ENCODE data around the gene SMG1.
"Not testable (repeated sequence)": the region's sequence is repeated elsewhere in the genome, so short reads cannot be mapped to it uniquely, and the experiment has no call there.

SMG1 gene

DNA sequence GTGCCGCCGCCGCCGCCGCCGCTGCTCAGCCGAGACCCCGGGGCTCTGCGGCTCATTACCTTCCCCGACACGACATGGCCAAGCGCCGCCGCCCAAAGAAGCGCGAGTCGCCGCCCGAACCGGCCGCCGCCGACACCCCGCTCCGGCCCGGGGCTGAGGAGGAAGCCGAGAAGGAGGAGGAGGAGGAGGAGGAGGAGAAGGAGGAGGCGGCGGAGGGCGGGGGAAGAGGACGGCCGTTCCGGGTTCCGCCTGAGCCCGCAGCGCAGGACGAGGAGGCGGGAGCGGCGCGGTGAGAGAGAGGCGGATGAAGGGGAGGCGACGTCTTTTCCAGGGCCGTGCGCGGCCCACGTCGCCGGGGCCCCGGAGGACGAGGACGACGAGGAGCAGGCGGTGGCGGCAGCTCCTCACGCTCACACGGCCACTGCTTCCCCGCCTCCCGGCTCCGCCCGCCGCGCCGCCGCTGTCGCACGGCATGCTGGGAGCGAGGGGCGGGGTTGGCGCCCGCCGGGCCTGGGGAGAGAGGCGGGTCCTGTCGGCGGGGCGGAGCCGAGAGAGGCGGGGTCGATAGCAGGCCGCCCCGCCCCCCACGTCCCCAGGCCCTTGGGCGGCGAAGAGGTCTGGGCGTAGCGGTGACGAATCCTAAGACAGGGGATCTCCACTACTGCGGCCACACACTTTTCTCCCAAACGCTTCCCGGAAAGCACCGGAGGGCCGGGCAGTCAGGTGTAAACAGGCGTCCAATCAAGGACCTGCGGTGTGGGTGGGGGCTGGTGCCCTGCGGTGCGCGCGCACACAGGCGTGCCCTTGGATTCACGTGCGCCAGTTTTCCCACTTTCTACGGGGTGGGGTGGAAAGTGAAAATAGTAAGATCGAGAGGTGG, at the start of gene SMG1:
TSS of gene SMG1 (minus strand) at position 423 of the 880 bp plus-strand sequence. CDS start at position 56, 367 bp downstream.
- DNase-seq (ENCODE audit: low read depth in 3 of 3, low spot score in 1 of 3): peak; percentile 79 to 95 (median 81)

DNA sequence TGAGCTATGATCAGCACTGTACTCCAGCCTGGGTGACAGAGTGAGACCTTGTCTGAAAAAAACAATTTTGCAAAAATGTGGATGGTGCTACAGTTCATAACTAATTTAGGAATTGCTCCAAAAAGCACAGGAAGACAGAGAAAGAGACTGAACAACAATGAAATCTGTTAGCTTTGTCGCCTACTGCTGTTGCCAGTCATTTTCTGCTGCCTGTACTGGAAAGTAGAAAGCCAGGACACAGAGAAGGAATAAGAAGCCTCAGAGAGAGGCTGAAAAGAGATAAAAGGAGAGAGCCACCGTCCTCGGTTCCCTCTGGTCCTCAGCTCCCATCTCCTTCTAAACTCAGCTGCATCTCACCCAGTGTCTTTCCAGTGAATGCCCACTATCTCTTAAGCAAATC, 48.9 kb upstream of the SMG1 start:
- DNase-seq (ENCODE audit: low read depth in 3 of 3, low spot score in 1 of 3): no peak

- DNase-seq (ENCODE audit: low read depth in 3 of 3, low spot score in 1 of 3): no peak
These were observed 43.6 kb upstream of the SMG1 start for GRCh38 chr16:18969855-18970240.

DNA sequence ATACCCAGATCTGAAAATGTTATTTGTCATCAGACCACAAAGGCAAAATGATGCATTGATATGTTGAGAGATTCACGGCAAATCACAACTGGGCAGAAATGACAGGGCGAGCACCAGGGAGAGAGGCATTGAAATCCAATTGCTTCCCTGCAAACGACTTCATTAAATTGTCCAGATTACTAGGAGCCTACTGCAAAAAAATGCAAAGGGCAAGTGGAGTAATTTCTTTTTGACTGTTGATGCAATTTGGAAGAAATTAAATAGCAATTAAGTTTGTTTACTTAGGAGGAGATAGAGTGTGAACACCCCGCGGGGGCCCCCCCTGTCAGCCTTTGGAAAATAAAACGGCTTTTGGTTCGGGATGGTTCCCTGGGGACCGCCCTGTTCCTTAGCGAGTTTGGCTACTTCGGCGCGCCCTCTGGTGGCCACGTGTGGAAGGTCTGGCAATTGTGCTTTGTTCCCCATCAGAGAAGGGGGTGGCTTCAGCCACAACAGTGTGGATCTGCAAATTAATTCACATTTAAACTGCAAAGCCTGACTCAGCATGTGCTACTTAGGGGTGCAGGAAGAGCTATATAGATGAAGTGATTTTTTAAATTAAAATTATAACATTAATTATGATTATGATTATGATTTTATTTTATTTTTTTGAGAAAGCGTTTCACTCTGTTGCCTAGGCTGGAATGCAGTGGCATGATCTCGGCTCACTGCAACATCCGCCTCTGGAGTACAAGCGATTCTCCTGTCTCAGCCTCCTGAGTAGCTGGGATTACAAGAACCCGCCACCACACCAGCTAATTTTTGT, 43.0 kb upstream of the SMG1 start:
- peak; percentile 45 to 70 (median 52) for DNase-seq (ENCODE audit: low read depth in 3 of 3, low spot score in 1 of 3)

GRCh38 chr16:18966791-18967190, 40.6 kb upstream of the SMG1 start:
- DNase-seq (ENCODE audit: low read depth in 3 of 3, low spot score in 1 of 3): no peak

DNA sequence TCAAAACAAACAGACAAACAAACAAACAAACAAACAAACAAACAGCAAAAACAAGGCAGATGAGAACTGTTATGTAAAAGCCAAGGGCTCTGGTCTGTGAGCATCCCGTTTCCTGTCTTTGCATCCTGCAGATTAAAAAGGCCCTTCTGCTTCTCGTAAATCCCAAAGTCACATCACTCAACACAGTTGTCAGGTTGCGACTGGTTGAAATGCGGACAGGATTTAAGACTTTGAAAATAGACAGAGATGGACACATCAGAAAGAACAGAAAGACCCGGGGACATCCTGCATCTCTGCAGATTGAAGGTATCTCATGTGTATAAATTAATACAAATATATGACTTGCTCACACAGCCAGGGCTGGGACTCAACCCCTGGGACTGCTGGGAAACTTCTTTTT, 39.3 kb upstream of the SMG1 start:
- no peak for DNase-seq (ENCODE audit: low read depth in 3 of 3, low spot score in 1 of 3)

GRCh38 chr16:18959031-18959505, 32.9 kb upstream of the SMG1 start:
- DNase-seq (ENCODE audit: low read depth in 3 of 3, low spot score in 1 of 3): no peak

DNA sequence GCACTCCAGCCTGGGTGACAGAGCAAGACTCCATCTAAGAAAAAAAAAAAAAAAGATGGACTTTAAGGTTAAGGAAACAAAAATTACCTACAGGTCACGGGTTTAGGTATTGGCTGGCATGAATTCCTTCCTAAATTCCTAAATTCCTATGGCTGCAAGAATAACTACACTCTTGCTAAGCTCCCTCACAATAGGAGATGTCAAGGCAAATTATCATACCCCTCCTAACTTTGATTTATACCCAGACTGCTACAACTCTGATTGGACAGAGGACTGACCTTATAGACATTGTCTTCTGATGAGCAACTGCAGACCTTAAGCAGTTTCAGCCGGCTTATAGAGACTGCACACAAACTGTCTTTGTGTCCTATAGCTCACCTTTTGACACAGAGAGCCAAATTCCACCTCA, 32.4 kb upstream of the SMG1 start:
- DNase-seq (ENCODE audit: low read depth in 3 of 3, low spot score in 1 of 3): no peak

DNA sequence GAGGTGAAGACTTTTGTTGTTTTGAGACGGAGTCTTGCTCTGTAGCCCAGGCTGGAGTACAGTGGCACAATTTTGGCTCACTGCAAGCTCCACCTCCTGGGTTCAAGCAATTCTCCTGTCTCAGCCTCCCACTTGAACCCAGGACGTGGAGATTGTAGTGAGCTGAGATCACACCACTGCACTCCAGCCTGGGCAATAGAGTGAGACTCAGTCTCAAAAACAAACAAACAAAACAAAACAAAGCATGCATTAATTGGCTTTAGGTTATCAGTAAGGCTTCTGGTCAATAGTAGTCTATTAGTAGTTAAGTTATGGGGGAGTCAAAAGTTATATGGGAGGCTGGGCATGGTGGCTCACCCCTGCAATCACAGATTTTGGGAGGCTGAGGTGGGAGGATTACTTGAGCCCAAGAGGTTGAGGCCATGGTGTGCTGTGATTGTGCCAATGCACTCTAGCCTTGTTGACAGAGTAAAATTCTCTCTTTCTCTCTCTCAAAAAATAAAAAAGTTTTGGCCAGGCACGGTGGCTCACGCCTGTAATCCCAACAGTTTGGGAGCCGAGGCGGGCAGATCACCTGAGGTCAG, 30.5 kb upstream of the SMG1 start:
- not testable (repeated sequence) for DNase-seq (ENCODE audit: low read depth in 3 of 3, low spot score in 1 of 3)

DNA sequence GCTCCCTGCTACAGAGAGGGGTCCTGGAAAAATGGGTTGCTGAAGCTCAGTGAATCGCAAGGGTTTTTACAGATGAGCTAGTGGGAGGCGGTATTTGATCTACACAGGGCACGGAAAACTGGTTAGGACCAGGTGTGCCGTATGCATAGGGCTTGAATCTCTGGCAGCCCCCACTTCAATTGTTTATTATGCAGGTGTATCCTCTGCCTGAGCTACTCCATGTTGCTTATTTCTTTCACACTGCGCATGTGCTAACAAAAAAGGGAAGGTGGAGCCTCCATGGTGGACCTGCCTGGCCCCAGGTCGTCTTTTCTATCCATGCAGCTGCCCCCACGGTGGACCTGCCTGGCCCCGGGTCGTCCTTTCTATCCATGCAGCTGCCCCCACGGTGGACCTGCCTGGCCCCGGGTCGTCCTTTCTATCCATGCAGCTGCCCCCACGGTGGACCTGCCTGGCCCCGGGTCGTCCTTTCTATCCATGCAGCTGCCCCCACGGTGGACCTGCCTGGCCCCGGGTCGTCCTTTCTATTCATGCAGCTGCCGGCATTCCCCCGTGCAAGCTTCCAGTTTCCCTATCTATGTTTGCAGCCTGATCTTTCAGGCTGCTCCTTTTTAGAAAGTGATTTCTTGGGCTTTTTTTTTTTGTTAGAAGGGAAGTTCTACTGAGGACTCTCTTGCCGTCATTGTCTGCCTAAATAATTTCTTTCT, 29.8 kb upstream of the SMG1 start:
- DNase-seq (ENCODE audit: low read depth in 3 of 3, low spot score in 1 of 3): peak in 1 of 3 donors; percentile 3

DNA sequence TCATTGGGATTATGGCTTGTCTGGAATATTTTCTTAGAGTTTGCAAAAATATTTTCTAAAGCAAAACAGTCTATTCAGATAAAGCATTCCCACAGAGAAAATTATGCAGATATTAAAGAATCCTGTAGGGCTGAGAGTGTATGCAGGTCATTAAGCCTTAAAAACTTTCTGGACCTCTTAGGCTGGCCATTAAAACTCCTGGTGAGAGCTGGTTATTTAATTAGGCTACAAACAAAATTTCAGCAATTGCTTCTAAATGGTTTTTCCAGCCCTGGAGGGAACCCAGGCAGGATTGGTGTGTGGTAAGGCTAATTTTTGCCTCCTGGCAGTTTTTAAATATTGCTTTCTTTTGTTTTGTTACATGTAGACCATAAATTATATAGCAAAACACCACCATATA, 27.3 kb upstream of the SMG1 start:
- DNase-seq (ENCODE audit: low read depth in 3 of 3, low spot score in 1 of 3): no peak

GRCh38 chr16:18950469-18951185, 24.4 kb upstream of the SMG1 start:
- DNase-seq (ENCODE audit: low read depth in 3 of 3, low spot score in 1 of 3): no peak

GRCh38 chr16:18948372-18949020, 22.3 kb upstream of the SMG1 start:
- DNase-seq (ENCODE audit: low read depth in 3 of 3, low spot score in 1 of 3): no peak

DNA sequence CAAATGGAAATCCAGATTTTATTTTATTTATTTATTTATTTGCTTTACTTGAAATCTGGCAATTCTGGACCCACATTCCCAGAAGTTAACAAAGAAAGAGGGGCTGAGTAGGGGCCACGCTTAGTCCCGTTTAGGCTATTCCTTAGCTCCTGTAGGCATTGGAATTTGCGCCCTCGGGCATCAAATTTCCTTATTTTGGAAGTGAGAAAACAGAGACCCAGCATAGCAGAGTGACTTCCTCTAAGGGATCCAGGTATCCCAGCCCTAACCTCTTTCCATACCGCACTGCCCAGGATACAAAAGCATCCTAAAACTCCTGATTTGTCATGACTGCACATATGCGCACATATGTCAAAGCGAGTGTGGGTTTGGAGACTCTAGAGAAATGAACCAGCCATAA, 19.0 kb upstream of the SMG1 start:
- no peak for DNase-seq (ENCODE audit: low read depth in 3 of 3, low spot score in 1 of 3)

DNA sequence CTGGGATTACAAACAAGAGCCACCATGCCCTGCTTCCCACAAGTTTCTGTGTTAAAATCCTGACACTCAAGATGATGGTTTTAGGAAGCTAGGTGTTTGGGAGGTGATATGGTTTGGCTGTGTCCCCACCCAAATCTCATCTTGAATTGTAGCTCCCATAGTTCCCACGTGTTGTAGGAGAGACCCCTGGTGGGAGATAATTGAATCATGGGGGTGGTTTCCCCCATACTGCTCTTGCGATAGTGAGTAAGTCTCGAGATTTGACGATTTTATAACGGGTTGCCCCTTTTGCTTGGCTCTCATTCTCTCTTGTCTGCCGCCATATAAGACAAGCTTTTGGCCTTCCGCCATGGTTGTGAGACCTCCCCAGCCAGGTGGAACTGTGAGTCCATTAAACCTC, 17.2 kb upstream of the SMG1 start:
- no peak for DNase-seq (ENCODE audit: low read depth in 3 of 3, low spot score in 1 of 3)

DNA sequence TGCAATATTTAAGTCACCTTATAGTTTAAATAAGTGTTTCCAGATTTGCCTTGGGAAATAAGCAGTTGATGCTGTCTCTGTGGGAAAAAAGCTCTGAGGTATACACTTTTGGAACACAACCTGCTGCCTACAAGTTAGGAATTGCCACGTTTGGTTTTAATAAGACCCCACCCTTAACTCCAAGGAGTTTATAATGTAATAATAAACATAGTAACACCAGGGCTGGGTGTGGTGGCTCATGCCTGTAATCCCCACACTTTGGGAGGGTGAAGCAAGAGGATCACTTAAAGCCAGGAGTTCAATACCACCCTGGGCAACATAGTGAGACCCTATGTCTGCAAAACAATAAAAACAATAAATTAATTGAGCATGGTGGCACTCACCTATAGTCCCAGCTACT, 15.9 kb upstream of the SMG1 start:
- no peak for DNase-seq (ENCODE audit: low read depth in 3 of 3, low spot score in 1 of 3)

DNA sequence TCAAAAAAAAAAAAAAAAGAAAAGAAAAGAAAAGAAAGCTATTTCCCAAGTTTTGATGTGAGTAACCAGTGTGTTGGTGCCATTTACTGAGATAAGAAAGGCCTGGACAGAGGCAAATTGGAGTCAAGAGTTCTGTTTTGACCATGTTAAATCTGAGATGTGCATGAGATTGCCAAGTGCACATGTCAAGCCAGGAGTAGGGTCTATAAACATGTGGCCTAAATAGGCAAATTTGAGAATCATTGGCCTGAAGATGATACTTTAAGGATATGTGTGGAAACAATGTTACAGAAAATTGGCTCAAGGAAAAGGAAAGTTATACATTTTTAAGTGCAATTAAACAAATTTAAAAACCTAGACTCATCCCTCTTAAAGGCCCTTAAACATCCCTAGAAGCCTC, 15.3 kb upstream of the SMG1 start:
- no peak for DNase-seq (ENCODE audit: low read depth in 3 of 3, low spot score in 1 of 3)

- no peak for DNase-seq (ENCODE audit: low read depth in 3 of 3, low spot score in 1 of 3)
These were observed 12.8 kb upstream of the SMG1 start for GRCh38 chr16:18938986-18939385.

DNA sequence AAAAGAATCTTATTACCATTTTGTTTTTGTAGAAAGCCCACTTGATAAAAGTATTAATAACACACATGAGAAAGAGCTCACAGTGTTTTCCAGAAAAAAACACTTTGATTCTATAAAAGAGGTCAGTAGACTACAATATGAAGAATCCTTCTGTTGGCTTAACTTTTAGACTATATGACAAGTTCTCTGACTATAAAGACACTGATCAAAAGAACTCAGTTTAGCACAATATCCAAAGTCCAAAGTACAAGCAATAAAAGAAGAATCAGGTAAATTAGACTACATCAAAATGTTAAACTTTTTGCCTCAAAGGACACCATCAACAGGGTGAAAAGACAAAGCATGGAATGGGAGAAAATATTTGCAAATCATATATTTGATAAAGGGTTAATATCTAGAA, 11.2 kb upstream of the SMG1 start:
- no peak for DNase-seq (ENCODE audit: low read depth in 3 of 3, low spot score in 1 of 3)

DNA sequence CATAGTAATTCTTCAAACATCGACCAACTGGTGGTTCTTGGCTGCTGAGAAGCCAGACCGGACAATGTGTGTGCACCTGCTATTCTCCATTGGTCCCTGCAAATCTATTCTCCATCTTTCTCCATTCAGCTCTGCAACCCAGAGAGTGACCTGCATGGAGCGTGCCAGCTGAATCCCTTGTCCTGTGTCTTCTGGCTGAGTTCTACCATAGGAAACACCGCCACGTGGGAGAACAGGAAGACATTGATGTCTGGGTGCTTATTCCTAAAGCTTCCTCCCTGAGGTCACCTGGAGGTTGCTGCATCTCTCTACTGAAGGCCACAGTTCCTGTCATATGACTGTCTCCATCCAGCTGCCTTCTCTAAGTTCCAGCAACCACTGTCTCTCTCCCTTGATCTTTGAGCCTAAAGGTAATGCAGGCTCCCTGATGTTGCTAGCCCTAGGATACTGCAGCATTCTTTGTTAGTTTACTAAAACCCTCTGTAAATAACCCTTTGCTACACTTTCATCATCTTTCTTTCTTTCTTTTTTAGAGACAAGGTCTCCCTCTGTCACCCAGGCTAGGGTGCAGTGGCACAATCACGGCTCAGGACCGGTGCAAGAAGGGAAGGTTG, 10.6 kb upstream of the SMG1 start:
- no peak for DNase-seq (ENCODE audit: low read depth in 3 of 3, low spot score in 1 of 3)
